Camera-type eye (tissue), 1 donor: ENCODE data around the gene ZNF665. TPM values are rescaled to one million over a fixed set of nuclear protein-coding genes. Genes with fewer than 3 reads are reported as not detected.

Experiments
- total RNA-seq: library from RNA; depleted of rRNA; stranded (reverse); fragments of >200 nt; gene quantifications from one replicate; pipeline ENCODE4 v1.2.3, GENCODE V29; 2014

ZNF665 gene
- 4.3 TPM for total RNA-seq

DNA sequence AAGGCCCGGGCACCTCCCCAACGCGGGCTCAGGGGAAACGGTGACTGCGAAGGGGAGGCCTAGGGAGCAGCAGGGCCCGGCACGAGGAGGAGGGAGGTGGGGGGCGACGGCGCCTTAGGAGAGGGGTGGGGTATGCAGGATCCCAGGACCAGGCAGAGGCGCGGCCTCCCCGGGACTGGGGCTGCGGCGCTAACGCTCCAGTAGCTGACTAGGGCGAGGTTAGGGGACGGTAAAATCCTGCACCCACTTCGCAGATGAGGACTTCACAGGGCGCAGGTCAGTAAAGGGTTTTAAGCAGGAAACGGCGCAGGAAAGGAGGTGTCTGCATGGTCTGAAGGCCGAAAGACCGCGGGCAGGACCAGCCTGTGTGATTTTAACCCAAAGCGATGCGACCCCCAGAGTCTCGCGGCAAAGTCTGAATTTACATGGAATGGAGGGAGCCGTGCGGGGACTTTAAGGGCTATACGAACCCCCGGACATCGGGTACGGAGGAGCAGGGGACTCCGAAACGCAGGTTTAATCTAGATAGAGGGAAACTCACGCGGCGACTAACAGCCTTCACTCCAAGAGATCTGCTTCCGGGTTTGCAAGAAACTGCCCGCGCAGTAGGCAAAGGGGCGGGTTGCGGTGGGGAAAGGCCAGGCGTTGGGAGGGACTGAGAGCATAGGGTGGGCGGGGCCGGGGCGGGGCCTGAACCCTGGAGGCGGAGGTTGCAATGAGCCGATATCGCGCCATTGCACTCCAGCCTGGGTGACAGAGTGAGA, at the start of gene ZNF665:
Gene ZNF665, minus strand, starts transcription at position 588 of the 764 bp plus-strand sequence. CDS start 10,460 bp downstream, outside the sequence.

GRCh38 chr19:53132141-53132991, 60.8 kb downstream of the ZNF665 start, which contains the start of gene ZNF415:
ZNF415 (minus strand) TSS chr19:53132910; CDS start chr19:53122676, 10,234 bp downstream.

Other genes with a start within 250 kb of the ZNF665 start
- 15.7 TPM for gene ZNF816, start 230.5 kb downstream of the ZNF665 start, total RNA-seq
- gene ERVV-1, start 179.4 kb downstream of the ZNF665 start, total RNA-seq: not detected
- gene ERVV-2, start 148.6 kb downstream of the ZNF665 start, total RNA-seq: not detected
- gene ZNF160, start 89.9 kb downstream of the ZNF665 start, total RNA-seq: 87.9 TPM
- gene ZNF415, start 60.4 kb downstream of the ZNF665 start, total RNA-seq: 25.6 TPM
- 22.3 TPM for gene ZNF347, start 34.3 kb downstream of the ZNF665 start, total RNA-seq
- gene ZNF677, start 61.5 kb upstream of the ZNF665 start, total RNA-seq: 67.0 TPM
- not detected for gene VN1R2, start 64.9 kb upstream of the ZNF665 start, total RNA-seq
- not detected for gene VN1R4, start 74.4 kb upstream of the ZNF665 start, total RNA-seq
- 13.0 TPM for gene ZNF845, start 140.4 kb upstream of the ZNF665 start, total RNA-seq
- gene ZNF525, start 172.3 kb upstream of the ZNF665 start, total RNA-seq: 22.2 TPM
- gene ZNF765, start 201.8 kb upstream of the ZNF665 start, total RNA-seq: 21.0 TPM
- gene ZNF761, start 238.6 kb upstream of the ZNF665 start, total RNA-seq: 14.6 TPM